Uterus (tissue), 2 donors: Measurements from ENCODE around the gene CCNB3.

Source experiments
- CTCF ChIP-seq, 4 experiments: fragments of 200-600 bp in 2 of 4; fragments of 450-650 bp in 2 of 4; sonication (generic) in 2 of 4; IDR thresholded peaks; one replicate each; pipeline ENCODE4 v1.5.1; 2016 to 2019; ENCODE audit warnings: antibody characterized with exemption in 4 of 4, mild to moderate bottlenecking in 2 of 4, moderate library complexity in 1 of 4
- POLR2A ChIP-seq, 2 donors: fragments of 450-650 bp; IDR thresholded peaks; one replicate each; pipeline ENCODE4 v1.6.1; 2016; ENCODE audit warnings: antibody characterized with exemption in 2 of 2, mild to moderate bottlenecking in 1 of 2, moderate library complexity in 1 of 2

- TF ChIP-seq POLR2A (IDR thresholded peaks at IDR 0.05), result no peak
- no peak for TF ChIP-seq CTCF (IDR thresholded peaks at IDR 0.05)
These were observed 139.4 kb downstream of the CCNB3 start for GRCh38 chrX:50343917-50344316.
